PC-3 (cell line): ENCODE results near the gene PRDM5. TPM values are rescaled to one million over a fixed set of nuclear protein-coding genes. Genes with fewer than 3 reads are reported as not detected.

ENCODE experiments used
- ATAC-seq: fragments of 200-7000 bp; cut with Tn5 transposase; 2 replicates; pipeline ENCODE4 v1.9.1; 2020; ENCODE audit warnings: mild to moderate bottlenecking, moderate library complexity
- BruUV-seq: library from RNA; stranded (reverse); fragments of 400-500 nt; replicated peaks from 2 replicates; lab custom pipeline; 2021; lab: Mats Ljungman, UMichigan
- CTCF ChIA-PET: fragments of 300-600 bp; sonication (Branson Sonifier 250); formaldehyde crosslinking; loops from one replicate; lab custom pipeline; 2022; ENCODE audit warnings: antibody characterized with exemption; lab: Charles Lee
- POLR2A ChIA-PET: fragments of 300-600 bp; sonication (Branson Sonifier 250); formaldehyde crosslinking; loops from one replicate; lab custom pipeline; 2022; ENCODE audit warnings: antibody characterized with exemption; ENCODE audit not compliant: unreplicated experiment; lab: Charles Lee
- DNase-seq: peaks from one replicate; pipeline ENCODE4 v3.0.0-alpha.2; 2015
- H2AFZ ChIP-seq: fragments of 300-600 bp; sonication (generic); 2 replicates; pipeline ENCODE4 v1.6.0; 2016; ENCODE audit warnings: antibody characterized with exemption, low read length
- H3F3A ChIP-seq: fragments of 300-600 bp; sonication (generic); one replicate; pipeline ENCODE4 v1.6.0; 2017; ENCODE audit warnings: antibody characterized with exemption, low read length, control low read depth, mild to moderate bottlenecking; ENCODE audit not compliant: unreplicated experiment
- H3K27ac ChIP-seq: fragments of 300-600 bp; sonication (generic); 2 replicates; pipeline ENCODE4 v1.5.1; 2016; ENCODE audit warnings: mild to moderate bottlenecking, low read length
- H3K27me3 ChIP-seq: fragments of 300-600 bp; sonication (generic); 2 replicates; pipeline ENCODE4 v1.6.1; 2016; ENCODE audit warnings: low read length, mixed read lengths
- H3K36me3 ChIP-seq: fragments of 300-600 bp; sonication (generic); 2 replicates; pipeline ENCODE4 v1.6.1; 2016; ENCODE audit warnings: low read depth, mixed run types, low read length, mixed read lengths
- H3K4me1 ChIP-seq: fragments of 300-600 bp; sonication (generic); 2 replicates; pipeline ENCODE4 v1.5.1; 2016; ENCODE audit warnings: low read length; ENCODE audit not compliant: insufficient read depth
- H3K4me2 ChIP-seq: fragments of 300-600 bp; sonication (generic); 2 replicates; pipeline ENCODE4 v1.6.0; 2016; ENCODE audit warnings: low read length
- H3K4me3 ChIP-seq: fragments of 300-600 bp; sonication (generic); 2 replicates; pipeline ENCODE4 v1.5.1; 2016; ENCODE audit warnings: mild to moderate bottlenecking, low read length, mixed read lengths
- H3K79me2 ChIP-seq: fragments of 300-600 bp; sonication (generic); 2 replicates; pipeline ENCODE4 v1.6.1; 2017; ENCODE audit warnings: low read length, mixed read lengths
- H3K9ac ChIP-seq: fragments of 300-600 bp; sonication (generic); 2 replicates; pipeline ENCODE4 v1.6.0; 2016; ENCODE audit warnings: mild to moderate bottlenecking, low read length
- H3K9me2 ChIP-seq: fragments of 300-600 bp; sonication (generic); replicated peaks from 2 replicates; pipeline ENCODE4 v1.6.1; 2016; ENCODE audit warnings: mixed run types, low read length, mixed read lengths
- H3K9me3 ChIP-seq: fragments of 300-600 bp; sonication (generic); 2 replicates; pipeline ENCODE4 v1.6.1; 2016; ENCODE audit warnings: low read length, mixed read lengths
- H4K20me1 ChIP-seq: fragments of 300-600 bp; sonication (generic); 2 replicates; pipeline ENCODE4 v1.6.1; 2016; ENCODE audit warnings: low read length, mixed read lengths
- CTCF ChIP-seq: fragments of 300-600 bp; sonication (generic); conservative IDR thresholded peaks from 2 replicates; pipeline ENCODE4 v1.5.1; 2017; ENCODE audit warnings: antibody characterized with exemption, low read depth, mild to moderate bottlenecking, low read length
- EZH2 ChIP-seq: fragments of 300-600 bp; sonication (generic); IDR thresholded peaks from one replicate; pipeline ENCODE4 v1.6.1; 2017; ENCODE audit warnings: antibody characterized with exemption, mild to moderate bottlenecking, low read length; ENCODE audit not compliant: unreplicated experiment
- EZH2phosphoT487 ChIP-seq: fragments of 300-600 bp; sonication (generic); IDR thresholded peaks from 2 replicates; pipeline ENCODE4 v1.6.1; 2018; ENCODE audit warnings: mild to moderate bottlenecking, antibody characterized with exemption, low read length, borderline replicate concordance
- intact Hi-C: fragments of 100-400 bp; cut with micrococcal nuclease; formaldehyde crosslinking; loops from 2 replicates; pipeline ENCODE4 v1.9.0; 2023
- total RNA-seq: library from RNA; depleted of rRNA; stranded (reverse); fragments of >200 nt; gene quantifications from 2 replicates; pipeline ENCODE4 v1.2.3, GENCODE V29; 2014

PRDM5 gene
- total RNA-seq, 1 experiment from 2014 or later: 2.4 TPM

- H4K20me1 ChIP-seq: no peaks in the 10 kb centered on the region
- peaks cover 10% of the 10 kb centered on the region for H3K4me1 ChIP-seq
- H3K79me2 ChIP-seq: no peaks in the 10 kb centered on the region
- intact Hi-C loops: no loop called here
- DNase-seq (no peak), ATAC-seq (no peak)
- no peak overlapping the region for H3K27ac ChIP-seq
- H3K4me3 ChIP-seq: no peak overlapping the region
- no peaks in the 10 kb centered on the region for H3K9me3 ChIP-seq
- TF ChIP-seq EZH2 (no peak), CTCF (no peak), EZH2phosphoT487 (no peak)
- H3K9me2 ChIP-seq: no peaks in the 10 kb centered on the region
- no TSS peak for BruUV-seq
- H3K36me3 ChIP-seq: no peaks in the 10 kb centered on the region
- no peaks in the 10 kb centered on the region for H3F3A ChIP-seq
- ChIA-PET POLR2A (no interaction called here), CTCF (no interaction called here)
- H2AFZ ChIP-seq: no peak overlapping the region
- no peak overlapping the region for H3K4me2 ChIP-seq
- H3K9ac ChIP-seq: no peak overlapping the region
- H3K27me3 ChIP-seq: no peaks in the 10 kb centered on the region
Measured at GRCh38 chr4:120916937-120917336, 5.6 kb downstream of the PRDM5 start.

- Histone ChIP-seq H3K79me2 (no peaks in the 10 kb centered on the region), H4K20me1 (no peaks in the 10 kb centered on the region), H3K9ac (no peak overlapping the region), H3K9me2 (no peaks in the 10 kb centered on the region), H3K4me3 (no peak overlapping the region), H3F3A (no peaks in the 10 kb centered on the region), H3K9me3 (no peaks in the 10 kb centered on the region), H3K27me3 (no peaks in the 10 kb centered on the region), H3K36me3 (no peaks in the 10 kb centered on the region), H2AFZ (no peak overlapping the region), H3K4me1 (no peaks in the 10 kb centered on the region), H3K4me2 (no peak overlapping the region), H3K27ac (no peak overlapping the region)
- no TSS peak for BruUV-seq
- POLR2A ChIA-PET: no interaction called here
- TF ChIP-seq EZH2 (no peak), CTCF (no peak), EZH2phosphoT487 (no peak)
- CTCF ChIA-PET: no interaction called here
- ATAC-seq (no peak), DNase-seq (no peak)
- intact Hi-C loops: no loop called here
Measured at GRCh38 chr4:120915336-120915735, 7.2 kb downstream of the PRDM5 start.

- H3F3A ChIP-seq: no peaks in the 10 kb centered on the region
- no peak for ATAC-seq
- no peaks in the 10 kb centered on the region for H3K27me3 ChIP-seq
- no peaks in the 10 kb centered on the region for H3K79me2 ChIP-seq
- H3K9ac ChIP-seq: no peak overlapping the region
- no peak for TF ChIP-seq EZH2phosphoT487
- no peak for TF ChIP-seq EZH2
- no peak for TF ChIP-seq CTCF
- H3K36me3 ChIP-seq: no peaks in the 10 kb centered on the region
- no peak overlapping the region for H3K4me3 ChIP-seq
- BruUV-seq: no TSS peak
- DNase-seq: no peak
- CTCF ChIA-PET: no interaction called here
- no peaks in the 10 kb centered on the region for H3K4me1 ChIP-seq
- no peaks in the 10 kb centered on the region for H3K9me2 ChIP-seq
- H3K4me2 ChIP-seq: no peak overlapping the region
- H4K20me1 ChIP-seq: no peaks in the 10 kb centered on the region
- no peaks in the 10 kb centered on the region for H3K9me3 ChIP-seq
- H2AFZ ChIP-seq: no peak overlapping the region
- intact Hi-C loops: no loop called here
- POLR2A ChIA-PET: no interaction called here
- H3K27ac ChIP-seq: no peak overlapping the region
Measured at GRCh38 chr4:120903419-120903818, 19.1 kb downstream of the PRDM5 start.
